Cardiac muscle cell (in vitro differentiated cells and primary cell): ENCODE results near the gene ZKSCAN3. TPM values are rescaled to one million over a fixed set of nuclear protein-coding genes. Genes with fewer than 3 reads are reported as not detected.

Experiments used
- DNase-seq, 2 donors: peaks; one replicate each; pipeline versions ENCODE4 v3.0.0 to v3.0.0-alpha.2; 2010 to 2017; ENCODE audit warnings: low read depth in 1 of 2, low spot score in 1 of 2
- H3K27ac ChIP-seq: fragments of 200-600 bp; sonication (generic); 2 replicates; pipeline ENCODE4 v1.5.1; 2016
- H3K27me3 ChIP-seq: fragments of 200-600 bp; sonication (generic); 2 replicates; pipeline ENCODE4 v1.6.0; 2016; ENCODE audit warnings: control low read depth
- H3K36me3 ChIP-seq: fragments of 200-600 bp; sonication (generic); 2 replicates; pipeline ENCODE4 v1.5.1; 2016; ENCODE audit warnings: control low read depth
- H3K4me1 ChIP-seq: fragments of 200-600 bp; sonication (generic); 2 replicates; pipeline ENCODE4 v1.8.1; 2017; ENCODE audit warnings: low read depth, mild to moderate bottlenecking, mixed run types
- H3K4me3 ChIP-seq: fragments of 200-600 bp; sonication (generic); 2 replicates; pipeline ENCODE4 v1.5.1; 2016; ENCODE audit warnings: mild to moderate bottlenecking
- H3K9me3 ChIP-seq: fragments of 200-600 bp; sonication (generic); 2 replicates; pipeline ENCODE4 v1.5.1; 2017; ENCODE audit warnings: low read depth, mild to moderate bottlenecking, control low read depth
- polyA plus RNA-seq: library from polyadenylated mRNA; unstranded; fragments of >200 nt; fragmentation: Nextera tagmentation; extraction: Ambion mirVana; gene quantifications from 2 replicates; pipeline ENCODE4 v1.2.1, GENCODE V29; 2016
- total RNA-seq: library from RNA; depleted of rRNA; stranded (reverse); fragments of >200 nt; gene quantifications from 2 replicates; pipeline ENCODE4 v1.2.3, GENCODE V29; 2016
- TF ChIP-seq, protein P1 (sequence below): IDR thresholded peaks from 2 replicates; pipeline ENCODE4 v1.5.1; 2012; ENCODE audit warnings: low read depth, mild to moderate bottlenecking, low read length

The ZKSCAN3 gene
- total and polyA plus RNA-seq, 2 experiments from 2014 or later, result 7.8 to 13.3 TPM

DNA sequence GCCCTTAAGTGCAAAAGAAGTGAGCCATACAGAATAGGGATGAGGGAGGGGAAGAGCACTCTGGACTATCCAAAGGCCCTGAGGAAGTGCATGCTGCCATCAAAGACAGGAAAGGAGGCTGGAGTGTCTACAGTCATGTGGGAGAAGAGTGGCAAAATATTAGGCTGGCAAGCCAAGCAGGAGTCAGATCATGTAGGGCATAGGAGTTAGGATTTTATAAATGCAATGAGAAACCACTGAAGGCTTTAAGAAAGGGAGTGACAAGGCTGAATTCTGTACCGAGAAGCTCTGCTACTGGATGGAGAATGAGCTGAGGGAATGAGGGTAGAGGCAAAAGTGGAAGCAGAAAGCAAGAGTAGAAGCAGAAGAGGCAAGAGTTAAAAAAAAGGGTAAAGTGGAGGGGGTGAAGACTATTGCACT lies 16.1 kb upstream of the ZKSCAN3 start:
- Histone ChIP-seq H3K27ac (no peak overlapping the region), H3K4me3 (no peak overlapping the region), H3K36me3 (no peaks in the 10 kb centered on the region), H3K27me3 (no peaks in the 10 kb centered on the region), H3K4me1 (peaks cover 5% of the 10 kb centered on the region), H3K9me3 (no peaks in the 10 kb centered on the region)
- no peak for DNase-seq
- TF ChIP-seq, protein P1, sequence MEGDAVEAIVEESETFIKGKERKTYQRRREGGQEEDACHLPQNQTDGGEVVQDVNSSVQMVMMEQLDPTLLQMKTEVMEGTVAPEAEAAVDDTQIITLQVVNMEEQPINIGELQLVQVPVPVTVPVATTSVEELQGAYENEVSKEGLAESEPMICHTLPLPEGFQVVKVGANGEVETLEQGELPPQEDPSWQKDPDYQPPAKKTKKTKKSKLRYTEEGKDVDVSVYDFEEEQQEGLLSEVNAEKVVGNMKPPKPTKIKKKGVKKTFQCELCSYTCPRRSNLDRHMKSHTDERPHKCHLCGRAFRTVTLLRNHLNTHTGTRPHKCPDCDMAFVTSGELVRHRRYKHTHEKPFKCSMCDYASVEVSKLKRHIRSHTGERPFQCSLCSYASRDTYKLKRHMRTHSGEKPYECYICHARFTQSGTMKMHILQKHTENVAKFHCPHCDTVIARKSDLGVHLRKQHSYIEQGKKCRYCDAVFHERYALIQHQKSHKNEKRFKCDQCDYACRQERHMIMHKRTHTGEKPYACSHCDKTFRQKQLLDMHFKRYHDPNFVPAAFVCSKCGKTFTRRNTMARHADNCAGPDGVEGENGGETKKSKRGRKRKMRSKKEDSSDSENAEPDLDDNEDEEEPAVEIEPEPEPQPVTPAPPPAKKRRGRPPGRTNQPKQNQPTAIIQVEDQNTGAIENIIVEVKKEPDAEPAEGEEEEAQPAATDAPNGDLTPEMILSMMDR, result no peak

- H3K27me3 ChIP-seq, result no peaks in the 10 kb centered on the region
- H3K9me3 ChIP-seq, result no peaks in the 10 kb centered on the region
- peaks cover 5% of the 10 kb centered on the region for H3K4me1 ChIP-seq
- H3K36me3 ChIP-seq, result no peaks in the 10 kb centered on the region
- peak overlapping the region; percentile 100 for H3K27ac ChIP-seq
- TF ChIP-seq, protein P1, result no peak
- H3K4me3 ChIP-seq, result peak overlapping the region; percentile 18
- no peak for DNase-seq
Observed at GRCh38 chr6:28334286-28335039, 15.3 kb upstream of the ZKSCAN3 start.

DNA sequence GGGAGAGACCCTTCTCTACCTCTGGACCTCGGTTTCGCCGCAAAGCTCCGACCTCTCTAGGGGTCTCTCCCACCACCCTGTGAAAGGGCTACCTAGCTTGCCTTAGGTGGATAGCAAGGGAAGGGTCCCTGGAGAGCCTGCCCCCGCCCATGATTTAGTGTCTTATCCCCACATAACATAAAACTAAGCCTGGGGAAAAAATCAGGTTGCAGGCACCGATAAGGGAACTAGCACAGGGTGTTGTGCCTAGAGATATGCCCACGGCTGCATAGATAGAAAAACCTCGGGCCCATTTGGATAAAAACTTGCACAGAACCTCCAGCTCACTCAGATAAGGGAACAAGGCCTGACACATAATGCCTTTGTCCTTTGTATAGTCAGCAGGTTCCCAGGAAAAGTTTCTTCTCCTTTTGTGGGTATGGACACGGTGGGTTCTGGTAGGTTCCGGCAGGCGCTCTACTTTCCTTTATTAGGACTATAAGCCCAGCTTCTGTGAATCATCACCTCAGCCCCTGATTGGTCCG lies 14.6 kb upstream of the ZKSCAN3 start:
- Histone ChIP-seq H3K9me3 (no peaks in the 10 kb centered on the region), H3K36me3 (no peaks in the 10 kb centered on the region), H3K4me3 (peak overlapping the region; percentile 18), H3K4me1 (peaks cover 5% of the 10 kb centered on the region), H3K27me3 (no peaks in the 10 kb centered on the region), H3K27ac (peak overlapping the region; percentile 100)
- TF ChIP-seq, protein P1, result no peak
- DNase-seq, result no peak

DNA sequence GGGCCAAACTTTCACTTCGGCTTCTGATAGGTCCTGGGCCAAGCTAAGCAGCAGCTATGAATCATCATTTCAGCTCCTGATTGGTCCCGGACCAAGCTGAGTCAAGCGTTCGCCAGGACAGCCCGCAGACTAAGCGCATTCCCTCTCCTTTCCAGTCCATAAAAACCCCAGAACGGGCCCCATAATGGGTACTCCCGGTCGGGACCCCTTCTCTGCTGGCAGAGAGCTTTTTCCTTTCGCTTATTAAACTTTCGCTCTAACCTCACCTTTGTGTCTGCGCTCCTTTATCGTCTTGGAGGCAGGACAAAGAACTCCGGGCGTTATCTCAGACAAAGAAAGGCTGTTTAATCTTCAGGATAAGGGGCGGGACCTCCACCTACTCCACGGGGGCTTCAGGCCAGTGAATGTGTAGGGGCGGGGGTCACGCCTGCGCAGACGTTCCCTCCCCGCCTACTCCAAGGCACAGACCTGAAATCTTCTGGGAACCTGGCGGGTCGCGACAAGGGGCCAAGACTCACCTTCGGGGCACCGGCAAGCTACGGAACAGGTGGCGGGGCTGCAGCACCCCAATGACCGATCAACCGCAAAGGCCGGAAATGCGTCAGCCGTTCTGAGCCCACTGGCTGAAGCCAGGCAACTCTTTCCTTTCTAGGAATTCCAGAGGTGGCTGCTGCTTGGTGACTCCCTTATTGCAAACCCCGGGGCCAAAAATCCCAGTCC lies 14.0 kb upstream of the ZKSCAN3 start, which contains the start of gene ZSCAN31:
Gene ZSCAN31, minus strand, starts transcription at position 585 of the 720 bp plus-strand sequence. CDS start 6,465 bp downstream, outside the sequence.
- DNase-seq, result peak; percentile 98 to 99
- TF ChIP-seq, protein P1, result no peak
- peak within 1 kb of the TSS; percentile 100 for H3K27ac ChIP-seq
- H3K4me3 ChIP-seq, result peak within 1 kb of the TSS; percentile 73
- H3K4me1 ChIP-seq, result peaks cover 5% of the 10 kb centered on the region
- H3K9me3 ChIP-seq, result no peaks in the 10 kb centered on the region
- H3K27me3 ChIP-seq, result no peaks in the 10 kb centered on the region
- no peaks in the 10 kb centered on the region for H3K36me3 ChIP-seq

- Histone ChIP-seq H3K4me3 (peak overlapping the region; percentile 73), H3K27me3 (no peaks in the 10 kb centered on the region), H3K4me1 (peaks cover 5% of the 10 kb centered on the region), H3K9me3 (no peaks in the 10 kb centered on the region), H3K27ac (peak overlapping the region; percentile 100), H3K36me3 (no peaks in the 10 kb centered on the region)
- peak; percentile 55 to 58 for DNase-seq
- TF ChIP-seq, protein P1, result no peak
Observed at GRCh38 chr6:28336284-28337120, 13.2 kb upstream of the ZKSCAN3 start.
